ENCODE measurements around the gene DEPP1. TPM values are rescaled to one million over a fixed set of nuclear protein-coding genes. Genes with fewer than 3 reads are reported as not detected.

The DEPP1 gene
- total and polyA plus RNA-seq, 2 of the 13 experiments (the other 11 are each of a cell fraction or from before 2014, with no cell fraction given), result 14.8 to 270 TPM

- TF ChIP-seq HOMEZ (CRISPR knock-in tag; IDR thresholded peaks at IDR 0.05; ENCODE audit: low read depth) (peak; percentile 57; the same call in 1 of the 2 replicates), ZNF768 (CRISPR knock-in tag; IDR thresholded peaks at IDR 0.05) (no peak), SPEN (CRISPR knock-in tag; IDR thresholded peaks at IDR 0.05; ENCODE audit: low read depth) (no peak), ZNF7 (CRISPR knock-in tag; IDR thresholded peaks at IDR 0.05) (peak; percentile 61), IRF9 (CRISPR knock-in tag; IDR thresholded peaks at IDR 0.05; ENCODE audit: borderline replicate concordance) (no peak), KDM5B (CRISPR knock-in tag; IDR thresholded peaks at IDR 0.05; ENCODE audit: borderline replicate concordance) (no peak), SMARCC2 (IDR thresholded peaks at IDR 0.05) (no peak), ZNF317 (CRISPR knock-in tag; IDR thresholded peaks at IDR 0.05) (peak; percentile 85), SALL2 (CRISPR knock-in tag; IDR thresholded peaks at IDR 0.05) (no peak), NKX3-1 (CRISPR knock-in tag; IDR thresholded peaks at IDR 0.05) (peak; percentile 22; the same call in 1 of the 2 replicates), SIN3A (IDR thresholded peaks at IDR 0.05; ENCODE audit: borderline replicate concordance, low read depth, low read length) (no peak), SMAD9 (CRISPR knock-in tag; IDR thresholded peaks at IDR 0.05) (no peak), REPIN1 (CRISPR knock-in tag; IDR thresholded peaks at IDR 0.05; ENCODE audit: borderline replicate concordance, low read depth) (no peak), ZNF460 (CRISPR knock-in tag; IDR thresholded peaks at IDR 0.05; ENCODE audit: borderline replicate concordance) (no peak), ZFY (CRISPR knock-in tag; IDR thresholded peaks at IDR 0.05) (no peak), SP140L (CRISPR knock-in tag; IDR thresholded peaks at IDR 0.05; ENCODE audit: borderline replicate concordance) (no peak), GPN1 (CRISPR knock-in tag; IDR thresholded peaks at IDR 0.05; ENCODE audit: borderline replicate concordance) (no peak), CC2D1A (CRISPR knock-in tag; IDR thresholded peaks at IDR 0.05) (no peak), AHR (CRISPR knock-in tag; IDR thresholded peaks at IDR 0.05) (no peak), NFE2L2 (IDR thresholded peaks at IDR 0.05; ENCODE audit: low read length) (no peak), ZBTB33 (CRISPR knock-in tag; IDR thresholded peaks at IDR 0.05) (no peak), SKI (IDR thresholded peaks at IDR 0.05; ENCODE audit: partially characterized antibody) (peak; percentile 89), FOSL1 (CRISPR knock-in tag; IDR thresholded peaks at IDR 0.05; ENCODE audit: borderline replicate concordance) (no peak), REXO4 (CRISPR knock-in tag; IDR thresholded peaks at IDR 0.05; ENCODE audit: borderline replicate concordance) (no peak), SALL1 (CRISPR knock-in tag; IDR thresholded peaks at IDR 0.05) (peak; percentile 34; the same call in 1 of the 2 replicates), CEBPB (IDR thresholded peaks at IDR 0.05; ENCODE audit: borderline replicate concordance, low read depth, low read length) (peak; percentile 90), ZKSCAN5 (CRISPR knock-in tag; IDR thresholded peaks at IDR 0.05) (no peak), MTF1 (CRISPR knock-in tag; IDR thresholded peaks at IDR 0.05) (no peak), REL (CRISPR knock-in tag; conservative IDR thresholded peaks at IDR 0.05) (no peak)
Measured at GRCh38 chr10:44939691-44940401, 38.8 kb downstream of the DEPP1 start (continued).
